Breast epithelium (tissue), 4 donors: ENCODE data around the gene SLC25A5. TPM values are rescaled to one million over a fixed set of nuclear protein-coding genes. Genes with fewer than 3 reads are reported as not detected.
"Not testable (repeated sequence)": the region's sequence is repeated elsewhere in the genome, so short reads cannot be mapped to it uniquely, and the experiment has no call there.

Experiments used
- DNase-seq, 2 donors: peaks; one replicate each; pipeline ENCODE4 v3.0.0-alpha.2; 2019; ENCODE audit warnings: low spot score in 2 of 2
- H3K27ac ChIP-seq, 2 donors: fragments of 200-600 bp; sonication (generic) in 1 of 2; one replicate each; pipeline ENCODE4 v1.5.1; 2016 to 2019; ENCODE audit warnings: mild to moderate bottlenecking in 1 of 2
- H3K27me3 ChIP-seq, 2 donors: fragments of 200-600 bp; sonication (generic) in 1 of 2; one replicate each; pipeline versions ENCODE4 v1.5.1 to v1.6.0; 2017 to 2019; ENCODE audit warnings: control low read depth in 1 of 2, mild to moderate bottlenecking in 1 of 2
- H3K36me3 ChIP-seq: fragments of 200-600 bp; one replicate; pipeline ENCODE4 v1.5.1; 2019
- H3K4me1 ChIP-seq, 2 donors: fragments of 200-600 bp; sonication (generic); one replicate each; pipeline ENCODE4 v1.5.1; 2016 to 2019; ENCODE audit warnings: control low read depth in 1 of 2
- H3K4me3 ChIP-seq, 3 donors: fragments of 200-600 bp; sonication (generic); 1 replicate in 2 of 3; 2 replicates in 1 of 3; pipeline ENCODE4 v1.5.1; 2016 to 2019; ENCODE audit warnings: mild to moderate bottlenecking in 3 of 3, moderate library complexity in 2 of 3
- H3K9me3 ChIP-seq, 2 donors: fragments of 200-600 bp; sonication (generic) in 1 of 2; one replicate each; pipeline ENCODE4 v1.5.1; 2016 to 2019; ENCODE audit warnings: control low read depth in 1 of 2
- CTCF ChIP-seq, 3 donors: fragments of 450-650 bp; IDR thresholded peaks; one replicate each; pipeline ENCODE4 v1.5.1; 2016 to 2017; ENCODE audit warnings: antibody characterized with exemption in 3 of 3, mild to moderate bottlenecking in 3 of 3, moderate library complexity in 3 of 3
- POLR2A ChIP-seq: fragments of 450-650 bp; IDR thresholded peaks from one replicate; pipeline ENCODE4 v1.6.1; 2016; ENCODE audit warnings: antibody characterized with exemption, mild to moderate bottlenecking, moderate library complexity
- POLR2AphosphoS5 ChIP-seq, 3 donors: sonication (generic); formaldehyde crosslinking; IDR thresholded peaks; one replicate each; pipeline ENCODE4 v1.6.1; 2017; ENCODE audit warnings: antibody characterized with exemption in 3 of 3
- intact Hi-C: fragments of 100-400 bp; cut with DNase I; formaldehyde crosslinking; loops from one replicate; pipeline ENCODE4 v1.15.1; 2023; ENCODE audit warnings: low total_unique reads
- total RNA-seq, 3 donors: library from RNA; depleted of rRNA; stranded (reverse); fragments of >200 nt; gene quantifications; one replicate each; pipeline ENCODE4 v1.1.0, GENCODE V29; 2016

Gene SLC25A5
- total RNA-seq, 3 donors from 2014 or later, result 153 to 190 (median 164) TPM

GRCh38 chrX:119492463-119492862 is 24.2 kb downstream of the SLC25A5 start:
- intact Hi-C loops, result no loop called here
- Histone ChIP-seq H3K4me1 (no peaks in the 10 kb centered on the region), H3K4me3 (no peak overlapping the region), H3K36me3 (no peaks in the 10 kb centered on the region), H3K9me3 (no peaks in the 10 kb centered on the region), H3K27ac (no peak overlapping the region), H3K27me3 (peaks cover 0 to 6% of the 10 kb centered on the region in 2 donors)
- no peak for DNase-seq
- TF ChIP-seq POLR2A (no peak), POLR2AphosphoS5 (IDR thresholded peaks at IDR 0.05) (no peak), CTCF (IDR thresholded peaks at IDR 0.05) (no peak)

- DNase-seq, H3K4me3 ChIP-seq, H3K4me1 ChIP-seq, intact Hi-C loops, H3K9me3 ChIP-seq, H3K27me3 ChIP-seq, H3K36me3 ChIP-seq: not testable (repeated sequence)
- H3K27ac ChIP-seq, result peak overlapping the region in 1 of 2 donors; percentile 36
Observed at GRCh38 chrX:119493851-119494495, 25.7 kb downstream of the SLC25A5 start.

- TF ChIP-seq POLR2A (no peak), CTCF (IDR thresholded peaks at IDR 0.05) (no peak), POLR2AphosphoS5 (IDR thresholded peaks at IDR 0.05) (no peak)
- Histone ChIP-seq H3K9me3 (no peaks in the 10 kb centered on the region), H3K36me3 (no peaks in the 10 kb centered on the region), H3K27me3 (peaks cover 0 to 6% of the 10 kb centered on the region in 2 donors), H3K4me1 (no peaks in the 10 kb centered on the region), H3K27ac (no peak overlapping the region), H3K4me3 (no peak overlapping the region)
- no peak for DNase-seq
- intact Hi-C loops, result no loop called here
Observed at GRCh38 chrX:119495734-119496726, 27.8 kb downstream of the SLC25A5 start.

GRCh38 chrX:119497185-119497584 is 28.9 kb downstream of the SLC25A5 start:
- no peak overlapping the region for H3K27ac ChIP-seq
- TF ChIP-seq POLR2AphosphoS5 (IDR thresholded peaks at IDR 0.05), result no peak
- peaks cover 0 to 6% of the 10 kb centered on the region in 2 donors for H3K27me3 ChIP-seq
- intact Hi-C loops, result no loop called here
- no peak for DNase-seq
- no peaks in the 10 kb centered on the region for H3K4me1 ChIP-seq
- no peaks in the 10 kb centered on the region for H3K9me3 ChIP-seq
- H3K36me3 ChIP-seq, result no peaks in the 10 kb centered on the region
- H3K4me3 ChIP-seq, result no peak overlapping the region

- no peak for TF ChIP-seq POLR2AphosphoS5 (IDR thresholded peaks at IDR 0.05)
- no peak for TF ChIP-seq POLR2A
- TF ChIP-seq CTCF (IDR thresholded peaks at IDR 0.05), result no peak
- no peaks in the 10 kb centered on the region for H3K4me1 ChIP-seq
- no peak for DNase-seq
- peak overlapping the region in 1 of 2 donors; percentile 71 for H3K27ac ChIP-seq
- peaks cover 0 to 6% of the 10 kb centered on the region in 2 donors for H3K27me3 ChIP-seq
- H3K9me3 ChIP-seq, result no peaks in the 10 kb centered on the region
- intact Hi-C loops, result no loop called here
- H3K36me3 ChIP-seq, result no peaks in the 10 kb centered on the region
- H3K4me3 ChIP-seq, result no peak overlapping the region
Observed at GRCh38 chrX:119500061-119500800, 32.0 kb downstream of the SLC25A5 start.
